Body of pancreas (tissue), 4 donors: ENCODE measurements around the gene GSTA2. TPM values are rescaled to one million over a fixed set of nuclear protein-coding genes. Genes with fewer than 3 reads are reported as not detected.
A peak's percentile ranks its signal among the peaks of the same experiment; 100 is the strongest.
"Not testable (repeated sequence)": the region's sequence is repeated elsewhere in the genome, so short reads cannot be mapped to it uniquely, and the experiment has no call there.

Source experiments
- ATAC-seq: fragments of 150-250 bp; one replicate; pipeline ENCODE4 v1.9.1; 2016
- DNase-seq, 4 donors: peaks; one replicate each; pipeline ENCODE4 v3.0.0-alpha.2; 2019
- H3K27ac ChIP-seq, 4 donors: fragments of 200-600 bp; sonication (generic); 1 replicate in 3 of 4; 2 replicates in 1 of 4; pipeline versions ENCODE4 v1.5.1 to v1.6.1; 2016 to 2019; ENCODE audit warnings: mild to moderate bottlenecking in 1 of 4, mixed read lengths in 1 of 4, moderate library complexity in 1 of 4
- H3K27me3 ChIP-seq, 2 donors: fragments of 200-600 bp; sonication (generic); one replicate each; pipeline ENCODE4 v1.6.0; 2016; ENCODE audit warnings: mild to moderate bottlenecking in 1 of 2
- H3K36me3 ChIP-seq, 2 donors: fragments of 200-600 bp; sonication (generic); replicated peaks in 1 of 2; 2 replicates each; pipeline ENCODE4 v1.5.1; 2016; ENCODE audit warnings: low read depth in 2 of 2; ENCODE audit not compliant: insufficient read depth in 1 of 2
- H3K4me1 ChIP-seq: fragments of 200-600 bp; sonication (generic); one replicate; pipeline ENCODE4 v1.6.0; 2016
- H3K4me3 ChIP-seq, 2 donors: fragments of 200-600 bp; sonication (generic); 1 replicate in 1 of 2; 2 replicates in 1 of 2; pipeline ENCODE4 v1.5.1; 2016 to 2019
- H3K9me3 ChIP-seq, 3 donors: fragments of 200-600 bp; sonication (generic); 1 replicate in 2 of 3; 2 replicates in 1 of 3; pipeline ENCODE4 v1.5.1; 2016
- POLR2A ChIP-seq, 3 donors: fragments of 450-650 bp; IDR thresholded peaks; one replicate each; pipeline ENCODE4 v1.6.1; 2016; ENCODE audit warnings: antibody characterized with exemption in 3 of 3, mild to moderate bottlenecking in 2 of 3
- WGBS, 2 donors: methylation state at CpG; one replicate each; pipeline ENCODE4 v1.1.5; 2017; 5-methylcytosine and 5-hydroxymethylcytosine counted together
- intact Hi-C: fragments of 100-400 bp; cut with DNase I; formaldehyde crosslinking; loops from one replicate; pipeline ENCODE4 v1.15.1; 2023
- total RNA-seq, 2 donors: library from RNA; depleted of rRNA; stranded (reverse); fragments of >200 nt; gene quantifications; one replicate each; pipeline ENCODE4 v1.1.0, GENCODE V29; 2016
- TF ChIP-seq, protein P1 (sequence below), 7 experiments: fragments of 450-650 bp in 4 of 7; fragments of 200-600 bp in 3 of 7; sonication (generic) in 3 of 7; IDR thresholded peaks; one replicate each; pipeline ENCODE4 v1.5.1; 2016 to 2019; ENCODE audit warnings: antibody characterized with exemption in 7 of 7

Gene GSTA2
- total RNA-seq, 2 donors from 2014 or later = 73.7 to 76.1 TPM

DNA sequence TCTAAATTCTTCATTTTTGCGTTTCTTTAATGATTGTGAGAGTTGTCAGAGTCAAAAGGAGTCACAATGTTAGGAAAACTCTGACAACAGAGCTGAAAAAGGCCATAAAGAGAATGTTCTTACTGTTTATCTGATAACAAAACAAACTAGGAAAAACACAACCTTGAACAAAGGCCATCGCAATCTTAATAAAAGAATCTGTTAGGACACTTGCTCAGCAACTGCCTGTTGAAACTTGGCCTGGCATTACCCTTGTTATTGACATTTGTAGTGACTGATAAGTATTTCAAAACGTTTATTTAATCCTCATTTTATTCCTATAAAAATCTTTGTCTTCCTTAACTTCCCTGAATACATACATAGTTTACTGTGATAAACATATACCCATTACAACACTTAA, 24.6 kb upstream of the GSTA2 start:
- Histone ChIP-seq H3K4me1 (peaks cover 54% of the 10 kb centered on the region), H3K36me3 (peaks cover 0 to 6% of the 10 kb centered on the region in 2 donors), H3K27ac (peak overlapping the region; percentile 26 to 83 (median 75)), H3K27me3 (no peaks in the 10 kb centered on the region), H3K4me3 (no peak overlapping the region), H3K9me3 (no peaks in the 10 kb centered on the region)
- 11 to 13% methylated on average over 3 of the region's 3 CpGs for WGBS, 2 donors
- intact Hi-C loops = no loop called here
- peak; percentile 69 for ATAC-seq
- DNase-seq = peak in 2 of 4 donors; percentile 36 to 65
- TF ChIP-seq, protein P1, sequence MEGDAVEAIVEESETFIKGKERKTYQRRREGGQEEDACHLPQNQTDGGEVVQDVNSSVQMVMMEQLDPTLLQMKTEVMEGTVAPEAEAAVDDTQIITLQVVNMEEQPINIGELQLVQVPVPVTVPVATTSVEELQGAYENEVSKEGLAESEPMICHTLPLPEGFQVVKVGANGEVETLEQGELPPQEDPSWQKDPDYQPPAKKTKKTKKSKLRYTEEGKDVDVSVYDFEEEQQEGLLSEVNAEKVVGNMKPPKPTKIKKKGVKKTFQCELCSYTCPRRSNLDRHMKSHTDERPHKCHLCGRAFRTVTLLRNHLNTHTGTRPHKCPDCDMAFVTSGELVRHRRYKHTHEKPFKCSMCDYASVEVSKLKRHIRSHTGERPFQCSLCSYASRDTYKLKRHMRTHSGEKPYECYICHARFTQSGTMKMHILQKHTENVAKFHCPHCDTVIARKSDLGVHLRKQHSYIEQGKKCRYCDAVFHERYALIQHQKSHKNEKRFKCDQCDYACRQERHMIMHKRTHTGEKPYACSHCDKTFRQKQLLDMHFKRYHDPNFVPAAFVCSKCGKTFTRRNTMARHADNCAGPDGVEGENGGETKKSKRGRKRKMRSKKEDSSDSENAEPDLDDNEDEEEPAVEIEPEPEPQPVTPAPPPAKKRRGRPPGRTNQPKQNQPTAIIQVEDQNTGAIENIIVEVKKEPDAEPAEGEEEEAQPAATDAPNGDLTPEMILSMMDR (IDR thresholded peaks at IDR 0.05) = no peak
- TF ChIP-seq POLR2A (IDR thresholded peaks at IDR 0.05) = no peak

DNA sequence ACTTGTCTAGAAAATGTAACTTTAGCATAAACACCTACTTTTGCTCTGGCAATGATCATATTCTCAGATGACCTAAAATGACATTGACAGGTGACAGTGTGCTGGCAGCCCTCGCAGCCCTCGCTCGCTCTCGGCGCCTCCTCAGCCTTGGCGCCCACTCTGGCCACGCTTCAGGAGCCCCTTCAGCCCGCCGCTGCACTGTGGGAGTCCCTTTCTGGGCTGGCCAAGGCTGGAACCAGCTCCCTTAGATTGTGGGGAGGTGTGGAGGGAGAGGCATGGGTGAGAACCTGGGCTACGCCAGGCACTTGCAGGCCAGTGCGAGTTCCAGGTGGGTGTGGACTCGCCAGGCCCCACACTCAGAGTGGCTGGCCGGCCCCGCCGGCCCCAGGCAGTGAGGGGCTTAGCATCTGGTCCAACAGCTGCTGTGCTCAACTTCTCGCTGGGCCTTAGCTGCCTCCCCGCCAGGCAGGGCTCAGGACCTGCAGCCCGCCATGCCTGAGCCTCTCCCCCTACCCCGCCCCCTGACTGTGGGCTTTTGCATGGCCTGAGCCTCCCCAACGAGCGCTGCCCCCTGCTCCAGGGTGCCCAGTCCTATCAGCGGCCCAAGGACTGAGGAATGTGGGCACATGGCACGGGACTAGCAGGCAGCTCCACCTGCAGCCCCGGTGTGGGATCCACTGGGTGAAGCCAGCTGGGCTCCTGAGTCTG, 23.1 kb upstream of the GSTA2 start:
- intact Hi-C loops = no loop called here
- no peak for DNase-seq
- 93 to 94% methylated on average over 10 to 23 of the region's 24 CpGs for WGBS, 2 donors

DNA sequence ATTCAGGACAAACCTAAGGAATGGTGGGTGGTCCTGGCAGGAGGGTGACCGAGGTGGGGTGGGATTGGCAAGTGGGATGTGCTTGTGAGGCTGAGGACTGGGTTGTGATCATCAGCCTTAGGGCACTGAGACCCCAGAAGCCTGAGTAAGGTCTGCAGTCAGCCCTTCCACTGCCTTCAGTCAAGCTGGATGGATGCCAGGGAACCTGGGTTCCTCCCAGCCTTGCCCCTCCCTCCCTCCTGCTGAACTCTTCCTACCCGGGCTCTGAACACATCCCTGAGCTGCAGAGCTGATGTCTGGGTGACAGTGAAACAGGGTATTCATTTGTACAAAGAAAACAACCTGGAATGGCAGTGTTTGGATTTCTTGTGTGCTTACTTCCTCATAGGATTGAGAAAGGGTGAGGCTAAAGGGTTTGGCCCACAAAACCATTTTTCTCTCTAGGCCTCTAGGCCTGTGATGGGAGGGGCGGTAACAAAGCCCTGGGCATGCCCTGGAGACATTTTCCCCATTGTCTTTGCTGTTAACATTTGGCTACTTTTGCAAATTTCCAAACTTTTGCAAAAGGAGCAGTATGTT, 19.5 kb upstream of the GSTA2 start:
- peak in 2 of 4 donors; percentile 35 to 44 for DNase-seq
- H3K27me3 ChIP-seq, H3K4me3 ChIP-seq, ATAC-seq, H3K9me3 ChIP-seq, H3K36me3 ChIP-seq, intact Hi-C loops: not testable (repeated sequence)
- Histone ChIP-seq H3K4me1 (peaks cover 34% of the 10 kb centered on the region), H3K27ac (peak overlapping the region in 3 of 4 donors; percentile 21 to 50 (median 37))
- 41 to 42% methylated on average over 2 to 3 of the region's 3 CpGs for WGBS, 2 donors

More for the DNA sequence above, 23.1 kb upstream of the GSTA2 start:
- Histone ChIP-seq H3K4me1 (peaks cover 59% of the 10 kb centered on the region), H3K27me3 (no peaks in the 10 kb centered on the region), H3K9me3 (no peaks in the 10 kb centered on the region), H3K4me3 (no peak overlapping the region), H3K27ac (peak overlapping the region in 3 of 4 donors; percentile 74 to 83 (median 76)), H3K36me3 (no peaks in the 10 kb centered on the region)
- ATAC-seq = no peak
- TF ChIP-seq, protein P1 (IDR thresholded peaks at IDR 0.05) = no peak
- no peak for TF ChIP-seq POLR2A (IDR thresholded peaks at IDR 0.05)

- ATAC-seq, H3K4me3 ChIP-seq, DNase-seq, H3K27me3 ChIP-seq, H3K36me3 ChIP-seq, H3K9me3 ChIP-seq, intact Hi-C loops: not testable (repeated sequence)
- H3K27ac ChIP-seq = peak overlapping the region in 1 of 4 donors; percentile 21
- H3K4me1 ChIP-seq = peaks cover 29% of the 10 kb centered on the region
These were observed 18.9 kb upstream of the GSTA2 start for GRCh38 chr6:52782209-52782608.

- 56 to 85% methylated on average over 1 of the region's 1 CpG for WGBS, 2 donors
These were observed 16.0 kb upstream of the GSTA2 start for GRCh38 chr6:52779237-52779636.

GRCh38 chr6:52776711-52777351, 13.6 kb upstream of the GSTA2 start:
- H3K36me3 ChIP-seq, H3K4me1 ChIP-seq, H3K27me3 ChIP-seq, DNase-seq, H3K9me3 ChIP-seq, ATAC-seq, H3K27ac ChIP-seq, H3K4me3 ChIP-seq, intact Hi-C loops: not testable (repeated sequence)
- 83 to 95% methylated on average over 7 to 9 of the region's 9 CpGs for WGBS, 2 donors

More at GRCh38 chr6:52779237-52779636, 16.0 kb upstream of the GSTA2 start:
- ATAC-seq = no peak
- peaks cover 6% of the 10 kb centered on the region for H3K4me1 ChIP-seq
- no peaks in the 10 kb centered on the region for H3K27me3 ChIP-seq
- no peaks in the 10 kb centered on the region for H3K36me3 ChIP-seq
- H3K4me3 ChIP-seq = no peak overlapping the region
- TF ChIP-seq, protein P1 (IDR thresholded peaks at IDR 0.05) = no peak
- no peak for TF ChIP-seq POLR2A (IDR thresholded peaks at IDR 0.05)
- DNase-seq = no peak
- intact Hi-C loops = no loop called here
- no peaks in the 10 kb centered on the region for H3K9me3 ChIP-seq
- H3K27ac ChIP-seq = no peak overlapping the region

GRCh38 chr6:52769399-52769798, 6.1 kb upstream of the GSTA2 start:
- H3K9me3 ChIP-seq, intact Hi-C loops, H3K4me1 ChIP-seq, H3K4me3 ChIP-seq, H3K36me3 ChIP-seq, H3K27me3 ChIP-seq, H3K27ac ChIP-seq, ATAC-seq, DNase-seq: not testable (repeated sequence)
- 87% methylated on average over 4 of the region's 4 CpGs for WGBS, 2 donors

DNA sequence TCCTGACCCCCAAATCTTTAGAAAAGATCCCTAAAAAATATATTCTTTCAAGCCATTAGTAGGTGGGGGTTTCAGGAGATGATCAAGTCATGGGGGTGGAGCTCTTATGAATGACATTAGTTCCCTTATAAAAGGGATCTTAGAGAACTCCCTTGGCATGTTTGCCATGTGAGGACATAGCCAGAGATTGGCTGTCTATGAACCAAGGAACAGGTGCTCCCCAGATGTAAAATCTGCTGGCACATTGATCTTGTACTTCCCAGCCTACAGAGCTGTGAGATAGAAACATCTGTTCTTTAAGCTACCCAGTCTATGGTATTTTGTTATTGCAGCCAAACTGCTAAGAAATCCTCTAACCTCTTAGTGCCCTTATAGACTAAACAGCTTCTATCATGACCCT, 4.4 kb upstream of the GSTA2 start:
- H3K4me3 ChIP-seq, H3K36me3 ChIP-seq, H3K27me3 ChIP-seq, H3K27ac ChIP-seq, intact Hi-C loops, ATAC-seq, H3K4me1 ChIP-seq, H3K9me3 ChIP-seq: not testable (repeated sequence)
- peak in 1 of 4 donors; percentile 28 for DNase-seq
